HG03064 (cell line): ENCODE results near the gene CDH1.
A peak's percentile ranks its signal among the peaks of the same experiment; 100 is the strongest.

Experiments used
- ATAC-seq: cut with Tn5 transposase; IDR thresholded peaks from one replicate; pipeline ENCODE4 v1.9.1; 2021; ENCODE audit warnings: low read depth; ENCODE audit not compliant: unreplicated experiment

The CDH1 gene

GRCh38 chr16:68759062-68759461, 22.0 kb downstream of the CDH1 start:
- ATAC-seq = no peak

- ATAC-seq = peak; percentile 43
Observed at GRCh38 chr16:68760671-68761275, 23.7 kb downstream of the CDH1 start.

- no peak for ATAC-seq
Observed at GRCh38 chr16:68762996-68763756, 26.1 kb downstream of the CDH1 start.

GRCh38 chr16:68764862-68765261, 27.8 kb downstream of the CDH1 start:
- ATAC-seq = no peak

GRCh38 chr16:68767581-68767980, 30.5 kb downstream of the CDH1 start:
- ATAC-seq = no peak

- ATAC-seq = no peak
Observed at GRCh38 chr16:68768175-68768574, 31.1 kb downstream of the CDH1 start.

GRCh38 chr16:68768771-68769170, 31.7 kb downstream of the CDH1 start:
- ATAC-seq = no peak

- ATAC-seq = no peak
Observed at GRCh38 chr16:68770671-68771070, 33.6 kb downstream of the CDH1 start.

GRCh38 chr16:68772030-68772681, 35.1 kb downstream of the CDH1 start:
- ATAC-seq = no peak

- ATAC-seq = no peak
Observed at GRCh38 chr16:68772871-68773270, 35.8 kb downstream of the CDH1 start.

GRCh38 chr16:68774982-68775634, 38.0 kb downstream of the CDH1 start:
- no peak for ATAC-seq

- peak; percentile 72 for ATAC-seq
Observed at GRCh38 chr16:68776821-68777485, 39.9 kb downstream of the CDH1 start.

- ATAC-seq = no peak
Observed at GRCh38 chr16:68778551-68779231, 41.6 kb downstream of the CDH1 start.

- ATAC-seq = no peak
Observed at GRCh38 chr16:68779891-68780290, 42.8 kb downstream of the CDH1 start.

GRCh38 chr16:68781784-68782183, 44.7 kb downstream of the CDH1 start:
- ATAC-seq = no peak

GRCh38 chr16:68782198-68783174, 45.4 kb downstream of the CDH1 start:
- ATAC-seq = no peak

- ATAC-seq = no peak
Observed at GRCh38 chr16:68784226-68784625, 47.1 kb downstream of the CDH1 start.

- no peak for ATAC-seq
Observed at GRCh38 chr16:68784721-68785120, 47.6 kb downstream of the CDH1 start.

GRCh38 chr16:68785715-68786114, 48.6 kb downstream of the CDH1 start:
- no peak for ATAC-seq
